HepG2 (cell line): ENCODE data around the gene DEUP1. TPM values are rescaled to one million over a fixed set of nuclear protein-coding genes. Genes with fewer than 3 reads are reported as not detected.

Source experiments
- ATAC-seq: fragments of 200-7000 bp; cut with Tn5 transposase; 3 replicates; pipeline ENCODE4 v1.9.1; 2020; ENCODE audit warnings: mild to moderate bottlenecking, moderate library complexity
- BruUV-seq: library from RNA; stranded (reverse); fragments of 400-500 nt; replicated peaks from 2 replicates; lab custom pipeline; 2021; lab: Mats Ljungman, UMichigan
- CTCF ChIA-PET: fragments of 300-600 bp; formaldehyde crosslinking; extraction: SDS; loops from one replicate; lab custom pipeline; 2021; ENCODE audit warnings: low total read pairs, inconsistent platforms, low intra/inter-chr PET ratio; lab: Yijun Ruan, JAX
- POLR2A ChIA-PET: fragments of 350-600 bp; sonication (Branson Sonifier 250); formaldehyde crosslinking; loops from one replicate; lab custom pipeline; 2020; ENCODE audit warnings: antibody characterized with exemption, inconsistent platforms; lab: Yijun Ruan, JAX
- DNase-seq: peaks from one replicate; pipeline ENCODE4 v3.0.0-alpha.2; 2015; ENCODE audit warnings: low spot score
- FAIRE-seq: peaks from 3 replicates; lab custom pipeline; 2011; peaks lifted over from hg19 to GRCh38; lab: Jason Lieb, UNC
- H2AFZ ChIP-seq: one replicate; pipeline ENCODE4 v1.6.1; 2011; ENCODE audit warnings: low read length, inconsistent platforms
- H3K27ac ChIP-seq: fragments of 300-600 bp; 3 replicates; pipeline ENCODE4 v1.8.0; 2011; ENCODE audit warnings: mixed run types, mild to moderate bottlenecking, mixed read lengths, low read length, inconsistent platforms; ENCODE audit not compliant: insufficient read depth; ENCODE audit errors: extremely low read length
- H3K27me3 ChIP-seq, 2 experiments: fragments of 200-600 bp in 1 of 2; 2 replicates in 1 of 2; 3 replicates in 1 of 2; pipeline versions ENCODE4 v1.6.0 to v1.8.0; 2011; ENCODE audit warnings: low read length in 2 of 2, mild to moderate bottlenecking in 2 of 2, moderate library complexity in 2 of 2, inconsistent platforms in 1 of 2; ENCODE audit not compliant: insufficient read depth in 2 of 2, control insufficient read depth in 1 of 2
- H3K36me3 ChIP-seq, 2 experiments: fragments of 200-600 bp in 1 of 2; replicated peaks in 1 of 2; 2 replicates in 1 of 2; 3 replicates in 1 of 2; pipeline versions ENCODE4 v1.5.1 to v1.8.0; 2011; ENCODE audit warnings: low read length in 2 of 2, inconsistent platforms in 1 of 2; ENCODE audit not compliant: insufficient read depth in 2 of 2, control insufficient read depth in 1 of 2
- H3K4me1 ChIP-seq: 2 replicates; pipeline ENCODE4 v1.5.1; 2012; ENCODE audit warnings: low read length, inconsistent platforms; ENCODE audit not compliant: insufficient read depth
- H3K4me2 ChIP-seq: 2 replicates; pipeline ENCODE4 v1.6.0; 2011; ENCODE audit warnings: low read depth, low read length, inconsistent platforms
- H3K4me3 ChIP-seq, 3 experiments: fragments of 200-600 bp in 1 of 3; sonication (generic), shearing (Covaris generic) in 1 of 3; replicated peaks in 1 of 3; 2 replicates each; pipeline ENCODE4 v1.5.1; 2011 to 2016; ENCODE audit warnings: low read length in 3 of 3, inconsistent platforms in 2 of 3, low read depth in 2 of 3, mild to moderate bottlenecking in 2 of 3, control low read depth in 1 of 3, mixed read lengths in 1 of 3; ENCODE audit not compliant: insufficient read depth in 1 of 3
- H3K79me2 ChIP-seq: one replicate; pipeline ENCODE4 v1.6.1; 2011; ENCODE audit warnings: low read length, inconsistent platforms; ENCODE audit not compliant: insufficient read depth
- H3K9ac ChIP-seq: 2 replicates; pipeline ENCODE4 v1.6.0; 2011; ENCODE audit warnings: mild to moderate bottlenecking, low read depth, low read length, inconsistent platforms; ENCODE audit not compliant: insufficient read depth
- H3K9me3 ChIP-seq: 2 replicates; pipeline ENCODE4 v1.5.1; 2012; ENCODE audit warnings: mild to moderate bottlenecking, low read length
- H4K20me1 ChIP-seq: 2 replicates; pipeline ENCODE4 v1.6.0; 2011; ENCODE audit warnings: inconsistent platforms, mild to moderate bottlenecking, low read length, moderate library complexity; ENCODE audit not compliant: insufficient read depth
- CTCF ChIP-seq: sonication (generic); formaldehyde crosslinking; IDR thresholded peaks from 2 replicates; pipeline ENCODE4 v1.5.0; 2020; ENCODE audit warnings: mild to moderate bottlenecking, missing genetic modification reagents, moderate library complexity
- GZF1 ChIP-seq: sonication (generic); formaldehyde crosslinking; IDR thresholded peaks from 2 replicates; pipeline ENCODE4 v1.5.1; 2020; ENCODE audit warnings: mild to moderate bottlenecking, missing genetic modification reagents
- HNRNPUL1 ChIP-seq: fragments of 200-400 bp; formaldehyde crosslinking; IDR thresholded peaks from 2 replicates; pipeline ENCODE4 v1.6.1; 2017; ENCODE audit warnings: low read depth, mild to moderate bottlenecking, low read length, moderate library complexity
- MAFF ChIP-seq: IDR thresholded peaks from 2 replicates; pipeline ENCODE4 v1.6.1; 2011; ENCODE audit warnings: low read depth, low read length, improper control_type of control experiment
- MAFK ChIP-seq, 2 experiments: IDR thresholded peaks in 1 of 2; conservative IDR thresholded peaks in 1 of 2; 2 replicates each; pipeline ENCODE4 v1.6.1; 2011; ENCODE audit warnings: improper control_type of control experiment in 2 of 2, low read length in 2 of 2
- ZNF557 ChIP-seq: sonication (generic); formaldehyde crosslinking; IDR thresholded peaks from 2 replicates; pipeline ENCODE4 v1.4.0; 2020; ENCODE audit warnings: missing genetic modification reagents
- ZNF788 ChIP-seq: sonication (generic); formaldehyde crosslinking; IDR thresholded peaks from 2 replicates; pipeline ENCODE4 v1.5.0; 2020; ENCODE audit warnings: mild to moderate bottlenecking, missing genetic modification reagents, borderline replicate concordance
- in situ Hi-C: cut with HindIII; loops from 2 replicates; pipeline ENCODE4 v1.10.0; 2017; ENCODE audit warnings: low pct_unique_long_range_greater_than_20kb; ENCODE audit not compliant: extremely low pct_ligation_motif_present
- intact Hi-C: fragments of 100-400 bp; cut with micrococcal nuclease; formaldehyde crosslinking; loops from one replicate; pipeline ENCODE4 v1.10.0; 2022; ENCODE audit not compliant: unreplicated experiment
- polyA plus RNA-seq, 8 experiments: library from polyadenylated mRNA; depleted of rRNA in 3 of 8; stranded (reverse) in 7 of 8; unstranded in 1 of 8; fragments of >200 nt; fragmentation: Illumina TruSeq in 4 of 8; extraction: Trizol in 4 of 8; gene quantifications; 2 replicates each; pipeline versions ENCODE4 v1.2.1 to v1.2.3, GENCODE V29; 2011 to 2016; ENCODE audit warnings: low read depth in 4 of 8, missing spikeins in 1 of 8, mixed read lengths in 1 of 8; ENCODE audit not compliant: insufficient read depth in 1 of 8
- total RNA-seq, 5 experiments: library from RNA; depleted of rRNA; stranded (reverse); fragments of >200 nt; fragmentation: Illumina TruSeq; extraction: Trizol; gene quantifications; 2 replicates each; pipeline ENCODE4 v1.2.3, GENCODE V29; 2016; ENCODE audit warnings: low read depth in 1 of 5

Gene DEUP1
- total and polyA plus RNA-seq, 2 of the 13 experiments (the other 11 are each of a cell fraction or from before 2014, with no cell fraction given), result not detected

GRCh38 chr11:93410441-93410840, 79.9 kb downstream of the DEUP1 start (continued):
- TF ChIP-seq CTCF (CRISPR knock-in tag) (no peak), HNRNPUL1 (no peak), GZF1 (no peak), ZNF557 (CRISPR knock-in tag) (no peak)

DNA sequence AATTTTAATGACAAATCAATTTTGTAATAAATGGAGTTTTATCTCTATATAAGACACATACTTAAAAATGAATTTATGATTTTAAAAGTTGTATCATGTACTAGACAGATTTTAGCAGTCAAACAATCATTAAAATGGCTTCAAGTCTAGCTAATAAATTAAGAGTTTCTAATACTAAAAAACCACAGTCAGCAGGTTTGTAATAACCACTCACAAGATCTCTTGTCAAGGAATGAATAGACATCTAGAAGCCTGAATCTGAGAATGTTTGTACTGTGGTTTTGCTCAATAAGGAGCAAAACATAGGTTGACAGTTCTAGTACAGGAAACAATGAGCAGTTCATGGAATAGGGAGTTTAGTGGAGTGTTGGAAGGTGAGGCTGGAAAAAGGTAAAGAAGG, 81.2 kb downstream of the DEUP1 start:
- Histone ChIP-seq H3K9me3 (no peaks in the 10 kb centered on the region), H3K27ac (no peak overlapping the region), H3K9ac (no peak overlapping the region), H4K20me1 (no peaks in the 10 kb centered on the region), H3K27me3 (no peaks in the 10 kb centered on the region; a peak in 1 of 5 replicates), H3K4me3 (no peak overlapping the region), H3K4me1 (no peaks in the 10 kb centered on the region), H3K36me3 (no peaks in the 10 kb centered on the region), H3K4me2 (no peak overlapping the region), H3K79me2 (no peaks in the 10 kb centered on the region), H2AFZ (no peak overlapping the region)
- ChIA-PET POLR2A (no interaction called here), CTCF (no interaction called here)
- DNase-seq (no peak), ATAC-seq (no peak), FAIRE-seq (no peak)
- no peak for TF ChIP-seq ZNF788 (CRISPR knock-in tag)
- peak; percentile 73 for TF ChIP-seq MAFF
- peak; percentile 31 to 68; a peak in 3 of 4 replicates for TF ChIP-seq MAFK (conservative IDR thresholded peaks at IDR 0.05 in 1 of 2, IDR thresholded peaks at IDR 0.05 in 1 of 2; ENCODE audit: low read length in 2 of 2)
- intact Hi-C loops, result no loop called here
- no TSS peak for BruUV-seq
- in situ Hi-C loops, result no loop called here
